ENCODE data around the gene TRIM59. TPM values are rescaled to one million over a fixed set of nuclear protein-coding genes. Genes with fewer than 3 reads are reported as not detected.
"Not testable (repeated sequence)": the region's sequence is repeated elsewhere in the genome, so short reads cannot be mapped to it uniquely, and the experiment has no call there.

The TRIM59 gene
- total RNA-seq, 1 donor from 2014 or later, result 17.1 TPM

- no peak for DNase-seq
These were observed 6.3 kb upstream of the TRIM59 start for GRCh38 chr3:160455846-160456245.

GRCh38 chr3:160454995-160455394, 5.4 kb upstream of the TRIM59 start:
- no peak for DNase-seq

GRCh38 chr3:160452251-160452650, 2.7 kb upstream of the TRIM59 start:
- DNase-seq, result not testable (repeated sequence)

GRCh38 chr3:160451602-160452001, 2.0 kb upstream of the TRIM59 start:
- DNase-seq, result no peak

GRCh38 chr3:160450846-160451245, 1.3 kb upstream of the TRIM59 start:
- DNase-seq, result peak; percentile 6

GRCh38 chr3:160448845-160449635, 546 bp downstream of the TRIM59 start:
- DNase-seq, result peak; percentile 66

GRCh38 chr3:160447544-160447943, 2.0 kb downstream of the TRIM59 start:
- no peak for DNase-seq

- no peak for DNase-seq
These were observed 3.0 kb downstream of the TRIM59 start for GRCh38 chr3:160446522-160447056.

- no peak for DNase-seq
These were observed 3.7 kb downstream of the TRIM59 start for GRCh38 chr3:160445854-160446253.

GRCh38 chr3:160444411-160444810, 5.2 kb downstream of the TRIM59 start:
- no peak for DNase-seq

- DNase-seq, result no peak
These were observed 8.9 kb downstream of the TRIM59 start for GRCh38 chr3:160440687-160441086.

GRCh38 chr3:160437083-160437455, 12.5 kb downstream of the TRIM59 start:
- DNase-seq, result no peak

GRCh38 chr3:160435747-160436146, 13.8 kb downstream of the TRIM59 start:
- DNase-seq, result no peak

- DNase-seq, result no peak
These were observed 14.5 kb downstream of the TRIM59 start for GRCh38 chr3:160435095-160435494.

- no peak for DNase-seq
These were observed 15.5 kb downstream of the TRIM59 start for GRCh38 chr3:160434071-160434470.

- no peak for DNase-seq
These were observed 21.7 kb downstream of the TRIM59 start for GRCh38 chr3:160427832-160428424.

GRCh38 chr3:160417311-160417710, 32.3 kb downstream of the TRIM59 start:
- no peak for DNase-seq

- DNase-seq, result peak; percentile 59
These were observed 35.9 kb downstream of the TRIM59 start for GRCh38 chr3:160413613-160414248.

- no peak for DNase-seq
These were observed 37.1 kb downstream of the TRIM59 start for GRCh38 chr3:160412477-160412876.

GRCh38 chr3:160409812-160410610, 39.6 kb downstream of the TRIM59 start:
- DNase-seq, result no peak

- DNase-seq, result no peak
These were observed 45.7 kb downstream of the TRIM59 start for GRCh38 chr3:160403796-160404470.

GRCh38 chr3:160403028-160403545, 46.5 kb downstream of the TRIM59 start:
- DNase-seq, result no peak
